Activated CD4-positive, alpha-beta T cell treated with anti-CD3 and anti-CD28 coated beads for 24 hours (primary cell): Measurements from ENCODE around the gene ARHGAP27.

Experiments used
- DNase-seq, 2 donors: peaks; one replicate each; pipeline ENCODE4 v3.0.0-alpha.2; 2020; ENCODE audit warnings: low read depth in 2 of 2

Gene ARHGAP27

GRCh38 chr17:45430006-45430737, 2.5 kb downstream of the ARHGAP27 start:
- no peak for DNase-seq

- no peak for DNase-seq
These were observed 3.2 kb downstream of the ARHGAP27 start for GRCh38 chr17:45429339-45430005.

DNA sequence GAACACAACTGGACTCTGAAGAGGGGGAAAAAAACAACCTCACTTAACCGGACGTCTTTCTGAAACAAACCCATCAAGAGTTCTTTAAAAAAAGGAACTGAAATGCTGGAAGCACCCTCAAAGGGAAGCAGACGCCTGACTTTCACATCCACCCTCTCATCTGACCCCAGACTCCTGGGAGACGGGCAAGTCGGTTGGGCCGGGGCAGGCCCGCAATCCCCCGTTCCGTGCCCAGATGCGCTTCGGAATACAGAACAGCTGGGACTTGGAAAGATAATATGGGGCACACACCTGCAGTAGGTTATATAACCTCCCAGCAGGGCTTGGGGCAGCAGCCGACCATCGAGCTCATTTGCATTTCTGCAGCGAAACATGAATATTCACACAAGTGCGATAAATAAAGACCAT, 3.7 kb downstream of the ARHGAP27 start:
- DNase-seq: no peak

DNA sequence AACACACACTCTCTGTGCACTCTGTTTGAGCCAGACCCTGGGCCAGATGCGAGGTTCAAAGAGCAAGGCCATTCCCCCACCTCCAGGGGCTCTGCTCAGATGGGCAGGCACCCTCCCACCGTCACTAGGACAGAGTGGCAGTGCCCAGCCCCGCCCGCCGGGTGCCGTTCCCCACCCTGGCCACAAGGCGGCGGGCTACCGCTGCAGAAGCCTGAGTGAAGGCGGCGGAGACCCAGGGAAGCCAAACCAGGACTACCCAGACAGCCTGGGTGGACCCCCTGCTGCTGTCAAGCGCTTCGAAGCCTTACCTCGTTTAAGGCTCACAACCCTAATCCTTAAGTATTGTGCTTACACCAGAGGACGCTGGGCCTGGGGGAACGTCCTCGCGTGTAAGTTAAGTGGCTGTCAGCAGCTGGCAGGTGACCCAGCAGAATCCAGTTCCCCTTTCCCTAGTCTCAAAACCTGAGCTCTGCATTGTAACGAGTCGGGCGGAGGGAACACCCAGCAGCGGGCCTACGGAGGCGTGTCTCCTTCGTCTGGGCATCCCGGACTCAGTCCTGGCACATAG, 4.5 kb downstream of the ARHGAP27 start:
- DNase-seq: peak; percentile 68 to 78

DNA sequence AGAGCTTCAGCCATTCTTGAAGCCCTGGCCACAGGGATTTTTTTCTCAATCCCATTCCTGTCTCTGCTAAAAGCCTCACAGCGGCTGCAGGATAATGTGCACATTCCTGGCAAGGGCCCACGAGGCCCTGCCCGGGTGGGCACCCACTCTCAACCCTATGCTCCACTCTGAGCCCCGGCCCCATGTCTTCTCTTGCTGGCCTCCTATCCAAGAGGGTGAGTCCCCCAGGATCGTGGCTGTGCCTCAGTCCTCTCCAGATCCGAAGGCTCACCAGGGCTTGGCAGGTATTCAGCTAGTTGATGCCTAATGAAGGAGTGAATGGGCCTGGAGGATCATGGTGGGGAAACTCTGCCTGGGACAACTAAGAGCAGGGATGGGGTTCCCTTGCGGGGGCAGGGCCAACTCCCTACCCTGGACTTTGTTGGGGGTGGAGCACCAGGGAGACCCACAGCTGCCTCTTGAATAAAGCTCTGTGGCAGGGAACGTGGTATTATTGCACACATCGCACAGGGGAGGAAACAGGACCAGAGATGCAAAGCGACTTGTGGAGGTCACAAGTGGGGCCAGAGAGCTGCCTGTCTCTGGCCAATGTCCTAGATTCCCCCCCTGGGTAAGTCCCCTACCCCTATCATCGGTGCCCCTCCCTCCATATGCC, 5.4 kb downstream of the ARHGAP27 start:
- DNase-seq: no peak

DNA sequence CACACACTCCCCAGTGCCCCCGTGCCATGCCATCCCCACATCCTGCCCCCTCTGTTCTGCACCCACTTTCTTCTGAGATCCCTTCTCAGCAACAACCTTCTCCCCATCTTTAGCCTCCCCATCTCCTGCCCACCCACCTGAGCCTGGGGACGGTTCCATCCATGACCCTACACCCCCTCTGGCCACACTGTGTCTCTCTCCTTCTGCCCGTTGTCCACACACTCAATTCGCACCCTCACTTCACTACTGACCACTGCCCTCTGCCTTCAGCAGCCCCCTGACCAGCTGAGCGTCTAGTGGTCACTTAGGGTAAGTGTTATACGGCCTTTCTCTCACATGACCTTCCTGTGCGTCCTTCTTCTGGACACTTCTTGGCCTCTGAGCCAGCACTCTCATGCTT, 6.1 kb downstream of the ARHGAP27 start:
- no peak for DNase-seq

DNA sequence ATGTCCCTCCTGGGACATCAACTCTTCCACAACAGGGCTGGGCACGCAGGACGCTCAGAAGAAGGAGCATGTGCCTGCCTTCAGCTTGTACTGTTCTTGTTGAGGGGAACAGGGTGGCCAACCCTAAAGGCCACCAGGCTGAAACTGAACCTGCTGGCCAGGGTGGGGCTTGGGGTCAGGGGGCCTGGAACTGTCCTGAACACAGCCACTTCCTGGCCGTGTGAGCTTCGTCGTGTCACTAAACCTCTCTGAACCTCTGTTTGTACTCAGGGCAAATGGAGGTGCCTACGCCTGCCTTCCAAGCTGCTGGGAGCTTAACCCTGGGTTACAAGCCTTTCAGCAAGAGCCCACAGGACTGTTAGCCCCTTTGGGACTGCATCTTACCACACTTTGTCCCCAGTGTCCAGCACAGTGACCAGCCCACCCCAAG, 6.7 kb downstream of the ARHGAP27 start:
- DNase-seq: no peak

- no peak for DNase-seq
These were observed 7.3 kb downstream of the ARHGAP27 start for GRCh38 chr17:45425125-45425983.

GRCh38 chr17:45424769-45425124, 7.9 kb downstream of the ARHGAP27 start:
- no peak for DNase-seq

- DNase-seq: no peak
These were observed 8.7 kb downstream of the ARHGAP27 start for GRCh38 chr17:45423975-45424335.

DNA sequence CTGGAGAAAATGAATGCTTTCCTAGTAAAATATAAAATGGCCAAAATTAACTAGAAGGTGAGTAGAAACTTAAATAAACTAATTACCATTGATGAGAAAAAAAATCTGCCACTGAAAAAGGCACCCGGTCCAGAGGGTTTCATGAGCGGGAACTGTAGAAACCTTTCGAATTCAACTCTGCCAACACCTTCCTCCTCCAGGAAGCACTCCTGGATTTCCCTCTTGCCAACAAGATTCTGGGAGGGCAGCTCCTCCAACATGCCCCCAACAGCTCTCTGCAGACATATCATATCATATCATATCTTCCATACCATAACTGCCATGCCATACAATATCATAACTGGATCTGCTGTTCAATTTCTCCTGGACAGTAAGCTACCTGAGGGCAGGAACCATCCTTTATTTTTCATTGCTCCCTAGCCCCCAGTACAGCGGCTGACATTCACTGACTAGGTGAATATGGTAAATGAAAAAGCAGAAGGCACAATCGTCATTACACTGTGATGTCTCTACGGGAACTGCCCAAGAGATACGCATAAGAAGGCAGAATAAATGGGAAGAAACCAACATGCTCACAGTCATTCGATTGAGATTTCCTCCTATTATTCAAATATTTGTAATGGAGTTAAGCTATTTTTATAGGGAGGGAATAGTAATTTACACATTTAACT, 9.2 kb downstream of the ARHGAP27 start:
- no peak for DNase-seq

GRCh38 chr17:45414990-45415881, 17.4 kb downstream of the ARHGAP27 start:
- no peak for DNase-seq

GRCh38 chr17:45413498-45413923, 19.2 kb downstream of the ARHGAP27 start:
- DNase-seq: no peak

GRCh38 chr17:45411348-45412105, 21.1 kb downstream of the ARHGAP27 start:
- no peak for DNase-seq

- DNase-seq: peak in 1 of 2 donors; percentile 34
These were observed 22.3 kb downstream of the ARHGAP27 start for GRCh38 chr17:45410144-45411091.

DNA sequence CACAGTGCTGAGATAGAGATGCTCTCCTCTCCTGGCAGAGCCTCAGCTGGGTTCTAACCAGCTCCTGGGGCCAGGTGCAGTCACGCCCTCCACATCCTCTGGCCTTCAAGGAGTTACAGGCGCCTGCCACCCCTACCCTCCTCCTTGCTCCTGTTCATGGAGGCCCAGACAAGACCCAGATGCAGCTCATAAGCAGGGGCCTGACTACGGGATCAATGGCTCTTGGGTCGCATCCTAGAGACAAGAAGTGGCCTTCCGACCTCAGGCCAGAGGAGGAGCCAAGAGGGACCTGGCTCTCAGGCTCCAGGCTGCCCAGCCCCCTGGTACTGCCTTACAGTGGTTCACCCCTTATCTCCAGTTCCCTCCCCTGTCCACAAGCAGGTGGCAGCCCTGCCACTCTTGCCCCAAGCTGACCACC, 23.0 kb downstream of the ARHGAP27 start:
- DNase-seq: no peak

DNA sequence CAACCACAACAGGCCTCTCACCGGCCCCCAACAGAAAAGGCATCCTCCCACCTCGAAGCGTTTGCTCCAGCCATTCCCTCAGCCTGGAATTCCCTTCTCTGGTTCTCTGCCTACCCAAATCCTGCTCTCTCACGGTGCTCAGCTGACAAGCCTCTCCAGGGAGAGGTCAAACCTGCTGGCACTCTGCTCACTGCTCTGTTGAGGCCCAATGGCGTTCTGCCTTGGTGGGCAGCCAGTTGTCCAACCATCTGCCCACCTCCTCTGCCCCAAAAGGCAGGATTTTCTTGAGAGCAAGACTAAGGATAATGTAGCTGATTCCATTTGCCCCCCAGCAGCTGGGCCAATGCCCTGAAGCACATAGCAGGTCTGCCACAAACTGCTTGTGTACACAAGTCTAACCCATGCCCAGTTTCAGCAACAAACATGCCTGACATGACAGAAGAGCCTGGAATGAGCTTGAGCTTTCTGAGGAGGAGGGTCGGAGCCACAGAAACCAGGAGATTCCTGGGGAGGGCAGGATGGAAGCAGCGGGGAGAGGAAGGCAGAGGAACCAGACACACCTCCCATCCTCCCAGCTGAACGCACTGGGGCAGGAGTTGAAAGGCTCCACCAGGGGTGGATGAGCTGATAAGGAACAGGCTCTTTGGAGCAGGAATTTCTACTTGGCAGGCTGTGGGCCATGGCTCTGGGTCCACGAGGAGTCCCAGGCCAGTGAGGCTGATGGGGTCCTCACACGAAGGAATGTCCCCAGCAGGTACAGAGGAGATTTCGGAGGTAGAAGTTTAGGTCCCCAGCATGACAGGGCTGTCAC, 23.9 kb downstream of the ARHGAP27 start:
- no peak for DNase-seq
